ENCODE results near the gene TNC.

The TNC gene

GRCh38 chr9:115039516-115040120 lies 78.3 kb downstream of the TNC start:
- DNase-seq = no peak

GRCh38 chr9:115038178-115038577 lies 79.8 kb downstream of the TNC start:
- no peak for DNase-seq

- no peak for DNase-seq
Measured at GRCh38 chr9:115036691-115037090, 81.3 kb downstream of the TNC start.

GRCh38 chr9:115035841-115036612 lies 81.9 kb downstream of the TNC start:
- DNase-seq = no peak

- peak; percentile 63 for DNase-seq
Measured at GRCh38 chr9:115034801-115035200, 83.2 kb downstream of the TNC start.

- DNase-seq = no peak
Measured at GRCh38 chr9:115033800-115034199, 84.2 kb downstream of the TNC start.

- no peak for DNase-seq
Measured at GRCh38 chr9:115032296-115032695, 85.7 kb downstream of the TNC start.

- DNase-seq = no peak
Measured at GRCh38 chr9:115030006-115030405, 88.0 kb downstream of the TNC start.

- DNase-seq = no peak
Measured at GRCh38 chr9:115025721-115026120, 92.2 kb downstream of the TNC start.

- peak; percentile 72 for DNase-seq
Measured at GRCh38 chr9:115024925-115025535, 92.9 kb downstream of the TNC start.

GRCh38 chr9:115022760-115023434 lies 95.1 kb downstream of the TNC start:
- peak; percentile 69 for DNase-seq

GRCh38 chr9:115018547-115019435 lies 99.2 kb downstream of the TNC start:
- peak; percentile 61 for DNase-seq

GRCh38 chr9:115016344-115016743 lies 101.6 kb downstream of the TNC start:
- no peak for DNase-seq

- peak; percentile 30 for DNase-seq
Measured at GRCh38 chr9:115015018-115015635, 102.8 kb downstream of the TNC start.

GRCh38 chr9:115014438-115014837 lies 103.5 kb downstream of the TNC start:
- no peak for DNase-seq

- peak; percentile 36 for DNase-seq
Measured at GRCh38 chr9:115013998-115014397, 104.0 kb downstream of the TNC start.

- peak; percentile 41 for DNase-seq
Measured at GRCh38 chr9:115012486-115012885, 105.5 kb downstream of the TNC start.

- DNase-seq = no peak
Measured at GRCh38 chr9:115010874-115011273, 107.1 kb downstream of the TNC start.

GRCh38 chr9:115008536-115009270 lies 109.3 kb downstream of the TNC start:
- DNase-seq = peak; percentile 75

- no peak for DNase-seq
Measured at GRCh38 chr9:115006660-115007059, 111.3 kb downstream of the TNC start.

GRCh38 chr9:115005322-115005721 lies 112.6 kb downstream of the TNC start:
- no peak for DNase-seq
